ENCODE data around the gene NCKAP5.

NCKAP5 gene

DNA sequence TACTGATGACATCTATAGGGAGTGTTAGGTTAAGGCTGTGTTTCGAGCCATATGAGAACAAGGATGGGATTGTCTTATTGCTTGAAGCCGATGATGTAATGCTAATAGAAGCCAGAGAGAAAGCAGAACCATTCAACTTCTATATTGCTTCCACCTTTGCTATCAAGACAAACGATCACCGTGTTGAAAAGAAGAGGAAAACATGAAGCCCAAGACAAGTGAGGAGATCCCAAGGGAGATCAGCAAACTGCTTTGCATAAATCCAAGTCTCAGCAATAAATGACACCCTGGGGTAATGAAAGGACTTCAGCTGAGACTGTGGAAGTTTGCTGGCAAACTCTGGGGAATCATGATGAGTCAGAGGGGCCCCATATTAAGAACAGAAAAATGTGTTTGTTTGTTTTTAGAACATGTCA lies 206.2 kb downstream of the NCKAP5 start:
- Histone ChIP-seq H3K36me3 (no peaks in the 10 kb centered on the region), H3K4me1 (ENCODE audit: control insufficient read depth in 1 of 2, insufficient read depth in 1 of 2, low read depth in 1 of 2, low read length in 1 of 2) (no peaks in the 10 kb centered on the region), H3K27me3 (no peaks in the 10 kb centered on the region), H3K27ac (no peak overlapping the region), H3K9me3 (no peaks in the 10 kb centered on the region), H3K4me3 (ENCODE audit: low read depth in 1 of 2, low read length in 1 of 2) (no peak overlapping the region)
- TF ChIP-seq, protein P1, sequence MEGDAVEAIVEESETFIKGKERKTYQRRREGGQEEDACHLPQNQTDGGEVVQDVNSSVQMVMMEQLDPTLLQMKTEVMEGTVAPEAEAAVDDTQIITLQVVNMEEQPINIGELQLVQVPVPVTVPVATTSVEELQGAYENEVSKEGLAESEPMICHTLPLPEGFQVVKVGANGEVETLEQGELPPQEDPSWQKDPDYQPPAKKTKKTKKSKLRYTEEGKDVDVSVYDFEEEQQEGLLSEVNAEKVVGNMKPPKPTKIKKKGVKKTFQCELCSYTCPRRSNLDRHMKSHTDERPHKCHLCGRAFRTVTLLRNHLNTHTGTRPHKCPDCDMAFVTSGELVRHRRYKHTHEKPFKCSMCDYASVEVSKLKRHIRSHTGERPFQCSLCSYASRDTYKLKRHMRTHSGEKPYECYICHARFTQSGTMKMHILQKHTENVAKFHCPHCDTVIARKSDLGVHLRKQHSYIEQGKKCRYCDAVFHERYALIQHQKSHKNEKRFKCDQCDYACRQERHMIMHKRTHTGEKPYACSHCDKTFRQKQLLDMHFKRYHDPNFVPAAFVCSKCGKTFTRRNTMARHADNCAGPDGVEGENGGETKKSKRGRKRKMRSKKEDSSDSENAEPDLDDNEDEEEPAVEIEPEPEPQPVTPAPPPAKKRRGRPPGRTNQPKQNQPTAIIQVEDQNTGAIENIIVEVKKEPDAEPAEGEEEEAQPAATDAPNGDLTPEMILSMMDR (IDR thresholded peaks at IDR 0.05) = no peak

DNA sequence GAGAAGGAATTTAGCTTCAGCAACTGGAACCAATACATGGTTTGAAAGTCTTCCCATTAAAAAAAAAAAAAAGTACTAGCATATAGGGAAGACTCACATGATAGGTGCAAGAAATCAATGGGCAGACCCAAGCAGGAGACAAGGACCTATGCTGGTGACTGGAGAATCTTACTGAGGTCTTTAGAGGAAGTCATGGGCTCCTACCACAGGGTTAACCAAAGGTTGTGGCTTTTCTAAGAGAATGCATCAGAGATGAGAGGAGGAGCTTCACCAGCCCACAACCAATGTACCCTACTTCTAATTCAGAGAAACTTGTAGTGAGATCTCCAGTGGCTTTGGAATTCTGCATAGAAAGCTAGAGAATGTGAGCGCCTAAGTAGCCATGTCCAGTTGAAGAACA lies 207.4 kb downstream of the NCKAP5 start:
- Histone ChIP-seq H3K9me3 (no peaks in the 10 kb centered on the region), H3K36me3 (no peaks in the 10 kb centered on the region), H3K27me3 (no peaks in the 10 kb centered on the region), H3K4me3 (ENCODE audit: low read depth in 1 of 2, low read length in 1 of 2) (no peak overlapping the region), H3K27ac (no peak overlapping the region), H3K4me1 (ENCODE audit: control insufficient read depth in 1 of 2, insufficient read depth in 1 of 2, low read depth in 1 of 2, low read length in 1 of 2) (no peaks in the 10 kb centered on the region)
- TF ChIP-seq, protein P1 (IDR thresholded peaks at IDR 0.05) = no peak

DNA sequence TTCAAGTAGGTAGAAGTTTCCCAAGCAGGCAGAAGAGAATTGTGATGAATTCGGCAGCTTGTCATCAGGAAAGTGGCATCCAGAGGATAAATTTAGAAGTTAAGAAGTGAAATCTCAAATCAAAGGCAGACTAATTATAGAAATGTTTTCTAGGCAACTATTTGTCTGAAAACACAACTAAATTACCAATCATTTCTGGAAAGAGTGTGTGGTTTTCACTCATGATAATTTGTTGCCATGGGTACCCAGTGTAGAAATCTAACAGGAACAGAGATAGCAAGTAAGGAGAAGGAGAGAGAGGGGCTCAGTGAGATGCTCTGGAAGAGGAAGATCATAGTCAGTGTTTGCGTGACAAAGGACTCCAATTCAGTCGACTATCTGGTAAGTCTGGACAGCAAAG lies 208.1 kb downstream of the NCKAP5 start:
- Histone ChIP-seq H3K36me3 (no peaks in the 10 kb centered on the region), H3K27ac (no peak overlapping the region), H3K27me3 (no peaks in the 10 kb centered on the region), H3K9me3 (no peaks in the 10 kb centered on the region), H3K4me1 (ENCODE audit: control insufficient read depth in 1 of 2, insufficient read depth in 1 of 2, low read depth in 1 of 2, low read length in 1 of 2) (no peaks in the 10 kb centered on the region), H3K4me3 (ENCODE audit: low read depth in 1 of 2, low read length in 1 of 2) (no peak overlapping the region)
- TF ChIP-seq, protein P1 (IDR thresholded peaks at IDR 0.05) = no peak

DNA sequence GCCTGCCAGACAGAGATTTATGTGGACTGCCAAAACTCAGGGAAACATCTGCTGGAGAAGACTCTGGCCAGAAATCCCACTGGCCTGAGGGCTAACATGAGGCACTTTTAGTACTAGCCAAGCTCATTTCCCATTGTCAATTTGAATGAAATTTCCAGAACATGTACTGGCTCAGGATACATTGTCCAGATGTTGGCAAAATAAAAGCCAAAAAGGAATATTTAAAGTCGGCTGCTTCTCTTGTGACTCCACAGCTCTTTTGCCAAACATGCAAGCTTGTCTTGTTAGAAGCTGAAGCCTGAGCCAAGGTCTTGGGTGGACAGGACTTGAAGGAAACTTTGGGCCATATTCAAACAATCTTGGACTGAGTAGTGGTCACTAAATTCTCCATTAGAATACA lies 215.5 kb downstream of the NCKAP5 start:
- TF ChIP-seq, protein P1 (IDR thresholded peaks at IDR 0.05) = no peak
- no peaks in the 10 kb centered on the region for H3K9me3 ChIP-seq

DNA sequence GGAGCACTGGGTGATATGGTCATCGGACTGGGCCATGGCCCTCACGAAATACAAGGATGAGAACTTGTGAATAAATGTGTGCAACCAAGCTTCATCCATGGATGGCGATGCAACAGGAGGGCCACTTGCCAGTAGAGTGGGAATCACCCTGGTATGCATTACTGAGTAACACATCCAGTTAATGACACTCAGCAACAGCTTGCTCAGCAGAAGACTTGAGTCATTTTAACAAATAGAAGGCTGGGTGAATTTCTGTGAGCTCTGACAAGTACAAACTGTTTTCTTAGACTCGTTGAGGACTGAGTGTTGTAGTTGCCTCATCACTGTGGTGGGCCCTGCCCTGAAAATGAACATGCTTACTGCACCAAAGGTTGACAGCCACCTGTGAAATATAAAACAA lies 221.6 kb downstream of the NCKAP5 start:
- Histone ChIP-seq H3K9me3 (no peaks in the 10 kb centered on the region), H3K27me3 (no peaks in the 10 kb centered on the region), H3K27ac (no peak overlapping the region), H3K4me3 (ENCODE audit: low read depth in 1 of 2, low read length in 1 of 2) (no peak overlapping the region), H3K36me3 (no peaks in the 10 kb centered on the region), H3K4me1 (ENCODE audit: control insufficient read depth in 1 of 2, insufficient read depth in 1 of 2, low read depth in 1 of 2, low read length in 1 of 2) (no peaks in the 10 kb centered on the region)
- TF ChIP-seq, protein P1 (IDR thresholded peaks at IDR 0.05) = no peak

More for the DNA sequence above, 215.5 kb downstream of the NCKAP5 start:
- no peaks in the 10 kb centered on the region for H3K4me1 ChIP-seq (ENCODE audit: control insufficient read depth in 1 of 2, insufficient read depth in 1 of 2, low read depth in 1 of 2, low read length in 1 of 2)
- no peak overlapping the region for H3K4me3 ChIP-seq (ENCODE audit: low read depth in 1 of 2, low read length in 1 of 2)
- H3K36me3 ChIP-seq = no peaks in the 10 kb centered on the region
- H3K27me3 ChIP-seq = no peaks in the 10 kb centered on the region
- H3K27ac ChIP-seq = no peak overlapping the region

DNA sequence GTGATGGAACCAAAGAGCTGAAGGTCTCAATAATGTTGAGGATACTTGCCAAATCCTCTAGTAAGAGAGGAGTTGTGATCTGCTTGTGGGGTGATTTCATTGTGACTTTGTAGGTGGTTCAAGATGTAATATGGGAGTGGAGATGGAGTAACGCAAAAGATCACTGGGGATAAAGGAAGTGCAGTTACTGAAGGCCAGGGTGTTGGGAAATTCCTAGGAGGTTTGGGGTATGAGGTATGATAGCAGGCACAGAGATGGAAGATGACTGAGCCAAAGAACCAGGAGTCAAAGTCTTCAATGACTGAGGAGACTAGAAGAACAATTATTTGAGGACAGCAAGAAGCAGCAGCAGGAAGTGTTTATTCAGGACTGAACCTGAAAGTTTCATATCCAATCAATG lies 222.6 kb downstream of the NCKAP5 start:
- no peaks in the 10 kb centered on the region for H3K9me3 ChIP-seq
- no peak overlapping the region for H3K4me3 ChIP-seq (ENCODE audit: low read depth in 1 of 2, low read length in 1 of 2)
- H3K27me3 ChIP-seq = no peaks in the 10 kb centered on the region
- TF ChIP-seq, protein P1 (IDR thresholded peaks at IDR 0.05) = no peak
- H3K27ac ChIP-seq = no peak overlapping the region
- no peaks in the 10 kb centered on the region for H3K36me3 ChIP-seq
- H3K4me1 ChIP-seq (ENCODE audit: control insufficient read depth in 1 of 2, insufficient read depth in 1 of 2, low read depth in 1 of 2, low read length in 1 of 2) = no peaks in the 10 kb centered on the region
